ENCODE results near the gene GGT6.

- TF ChIP-seq, protein P1, sequence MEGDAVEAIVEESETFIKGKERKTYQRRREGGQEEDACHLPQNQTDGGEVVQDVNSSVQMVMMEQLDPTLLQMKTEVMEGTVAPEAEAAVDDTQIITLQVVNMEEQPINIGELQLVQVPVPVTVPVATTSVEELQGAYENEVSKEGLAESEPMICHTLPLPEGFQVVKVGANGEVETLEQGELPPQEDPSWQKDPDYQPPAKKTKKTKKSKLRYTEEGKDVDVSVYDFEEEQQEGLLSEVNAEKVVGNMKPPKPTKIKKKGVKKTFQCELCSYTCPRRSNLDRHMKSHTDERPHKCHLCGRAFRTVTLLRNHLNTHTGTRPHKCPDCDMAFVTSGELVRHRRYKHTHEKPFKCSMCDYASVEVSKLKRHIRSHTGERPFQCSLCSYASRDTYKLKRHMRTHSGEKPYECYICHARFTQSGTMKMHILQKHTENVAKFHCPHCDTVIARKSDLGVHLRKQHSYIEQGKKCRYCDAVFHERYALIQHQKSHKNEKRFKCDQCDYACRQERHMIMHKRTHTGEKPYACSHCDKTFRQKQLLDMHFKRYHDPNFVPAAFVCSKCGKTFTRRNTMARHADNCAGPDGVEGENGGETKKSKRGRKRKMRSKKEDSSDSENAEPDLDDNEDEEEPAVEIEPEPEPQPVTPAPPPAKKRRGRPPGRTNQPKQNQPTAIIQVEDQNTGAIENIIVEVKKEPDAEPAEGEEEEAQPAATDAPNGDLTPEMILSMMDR (IDR thresholded peaks at IDR 0.05; ENCODE audit: borderline replicate concordance, extremely low read depth, low read length, poor library complexity, severe bottlenecking): no peak
- TF ChIP-seq EZH2 (IDR thresholded peaks at IDR 0.05; ENCODE audit: borderline replicate concordance, low read depth, low read length, severe bottlenecking): no peak
Observed at GRCh38 chr17:4558347-4558971, 1.9 kb downstream of the GGT6 start.

Data from DND-41 (cell line).